ENCODE measurements around the gene CCT2.

DNA sequence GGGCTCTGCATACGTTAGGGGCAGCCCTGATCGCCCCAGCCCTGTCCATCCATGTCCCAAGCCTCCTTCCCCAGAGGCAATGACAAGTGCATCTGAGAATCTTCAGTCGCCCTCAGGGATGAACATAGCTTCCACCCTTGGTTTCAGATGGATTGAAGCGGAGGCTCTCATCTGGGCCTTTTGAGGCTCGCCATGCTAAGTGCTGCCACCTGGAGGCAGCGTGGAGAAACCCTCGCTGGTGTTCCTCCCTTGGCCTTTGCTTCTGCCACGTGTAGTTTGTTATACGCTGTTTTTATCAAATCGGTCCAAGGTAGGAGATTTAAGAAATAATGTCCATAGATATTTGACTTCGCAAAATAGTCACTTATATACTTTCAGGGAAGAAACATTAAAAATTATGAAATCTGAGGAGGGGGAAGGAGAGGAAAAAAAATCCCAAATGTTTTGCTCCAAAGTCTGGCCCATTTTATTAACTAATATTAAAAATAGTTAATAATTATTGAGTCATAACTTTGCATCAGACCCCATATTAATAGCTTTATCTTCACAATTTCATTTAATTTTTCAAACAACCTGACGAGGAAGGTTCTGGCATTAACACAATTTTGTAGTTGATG is 54.2 kb downstream of the CCT2 start:
- TF ChIP-seq CTCF (IDR thresholded peaks at IDR 0.05), result peak; percentile 70 to 85 (median 76)
- no peak for TF ChIP-seq POLR2A (IDR thresholded peaks at IDR 0.05)
